ENCODE measurements around the gene REN. TPM values are rescaled to one million over a fixed set of nuclear protein-coding genes. Genes with fewer than 3 reads are reported as not detected.

Gene REN
- total RNA-seq, 1 experiment from 2014 or later: not detected

DNA sequence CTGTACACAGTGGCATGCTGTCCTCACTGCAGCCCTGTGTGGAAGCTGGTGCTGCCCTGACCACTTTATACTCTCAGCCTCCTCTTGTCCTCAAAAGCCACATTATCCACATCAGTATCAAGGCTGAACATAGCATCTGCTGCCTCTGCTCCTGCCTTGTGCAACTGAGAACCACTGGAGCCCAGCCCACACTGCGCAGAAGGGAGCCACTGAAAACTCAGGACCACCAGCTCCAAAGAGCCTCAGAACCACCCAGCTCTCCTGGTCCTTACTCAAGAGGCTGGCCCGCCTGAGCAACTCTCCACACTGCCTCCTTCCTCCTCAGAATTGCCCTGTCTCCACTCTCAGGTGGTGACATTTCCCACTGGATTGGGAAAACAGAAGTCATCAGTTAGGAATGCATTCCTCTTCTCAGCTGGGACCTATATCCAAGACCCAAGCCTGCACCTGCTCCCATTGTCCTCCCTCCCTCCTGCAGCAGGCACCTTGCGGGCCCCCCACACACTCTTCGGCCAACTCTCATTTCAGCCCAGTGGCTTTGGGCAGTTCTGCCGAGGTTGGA, 37.1 kb upstream of the REN start:
- no peak overlapping the region for H3K27ac ChIP-seq (ENCODE audit: low read length)
- H3K9me2 ChIP-seq (replicated peaks; ENCODE audit: insufficient read depth, low read length): no peaks in the 10 kb centered on the region
- DNase-seq: no peak
- H3K79me2 ChIP-seq (ENCODE audit: low read length): no peaks in the 10 kb centered on the region
- no peaks in the 10 kb centered on the region for H3K9me3 ChIP-seq (ENCODE audit: low read length)
- no peaks in the 10 kb centered on the region for H4K20me1 ChIP-seq (ENCODE audit: insufficient read depth, low read depth, low read length)
- H3K4me2 ChIP-seq (ENCODE audit: low read depth, low read length, poor library complexity, severe bottlenecking): no peak overlapping the region
- no peak overlapping the region for H3K9ac ChIP-seq (ENCODE audit: low read length)
- H2AFZ ChIP-seq (ENCODE audit: low read length): no peak overlapping the region
- H3K4me3 ChIP-seq (ENCODE audit: low read length): no peak overlapping the region
- H3K27me3 ChIP-seq (ENCODE audit: low read length): no peaks in the 10 kb centered on the region
- H3K4me1 ChIP-seq (ENCODE audit: low read length): no peaks in the 10 kb centered on the region
- no peaks in the 10 kb centered on the region for H3K36me3 ChIP-seq (ENCODE audit: insufficient read depth, low read length)

DNA sequence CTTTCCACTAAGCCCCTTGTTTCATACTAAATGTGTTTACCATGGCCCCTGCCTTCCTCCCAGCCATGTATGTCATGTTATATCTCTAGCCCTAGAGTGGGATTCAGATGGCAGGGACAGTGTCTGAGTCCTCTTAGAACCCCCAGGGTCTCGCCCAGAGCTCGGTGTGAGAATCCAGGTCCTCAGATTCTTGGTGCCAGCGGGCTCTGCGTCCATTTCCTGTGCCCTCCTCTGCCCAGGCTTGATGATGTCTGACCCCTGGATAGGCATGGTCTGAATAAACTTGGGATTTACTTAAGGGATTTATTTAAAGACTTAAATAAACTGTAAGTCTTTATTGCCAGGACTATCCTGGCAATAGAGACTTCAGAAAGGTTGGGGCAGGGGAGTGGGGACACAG, 36.3 kb upstream of the REN start:
- H3K4me3 ChIP-seq (ENCODE audit: low read length): no peak overlapping the region
- H2AFZ ChIP-seq (ENCODE audit: low read length): no peak overlapping the region
- no peaks in the 10 kb centered on the region for H3K27me3 ChIP-seq (ENCODE audit: low read length)
- H3K4me1 ChIP-seq (ENCODE audit: low read length): no peaks in the 10 kb centered on the region
- no peaks in the 10 kb centered on the region for H3K36me3 ChIP-seq (ENCODE audit: insufficient read depth, low read length)
- no peak for DNase-seq
- no peak overlapping the region for H3K4me2 ChIP-seq (ENCODE audit: low read depth, low read length, poor library complexity, severe bottlenecking)
- no peaks in the 10 kb centered on the region for H4K20me1 ChIP-seq (ENCODE audit: insufficient read depth, low read depth, low read length)
- no peak overlapping the region for H3K27ac ChIP-seq (ENCODE audit: low read length)
- H3K79me2 ChIP-seq (ENCODE audit: low read length): no peaks in the 10 kb centered on the region
- no peaks in the 10 kb centered on the region for H3K9me3 ChIP-seq (ENCODE audit: low read length)
- H3K9me2 ChIP-seq (replicated peaks; ENCODE audit: insufficient read depth, low read length): no peaks in the 10 kb centered on the region
- no peak overlapping the region for H3K9ac ChIP-seq (ENCODE audit: low read length)

DNA sequence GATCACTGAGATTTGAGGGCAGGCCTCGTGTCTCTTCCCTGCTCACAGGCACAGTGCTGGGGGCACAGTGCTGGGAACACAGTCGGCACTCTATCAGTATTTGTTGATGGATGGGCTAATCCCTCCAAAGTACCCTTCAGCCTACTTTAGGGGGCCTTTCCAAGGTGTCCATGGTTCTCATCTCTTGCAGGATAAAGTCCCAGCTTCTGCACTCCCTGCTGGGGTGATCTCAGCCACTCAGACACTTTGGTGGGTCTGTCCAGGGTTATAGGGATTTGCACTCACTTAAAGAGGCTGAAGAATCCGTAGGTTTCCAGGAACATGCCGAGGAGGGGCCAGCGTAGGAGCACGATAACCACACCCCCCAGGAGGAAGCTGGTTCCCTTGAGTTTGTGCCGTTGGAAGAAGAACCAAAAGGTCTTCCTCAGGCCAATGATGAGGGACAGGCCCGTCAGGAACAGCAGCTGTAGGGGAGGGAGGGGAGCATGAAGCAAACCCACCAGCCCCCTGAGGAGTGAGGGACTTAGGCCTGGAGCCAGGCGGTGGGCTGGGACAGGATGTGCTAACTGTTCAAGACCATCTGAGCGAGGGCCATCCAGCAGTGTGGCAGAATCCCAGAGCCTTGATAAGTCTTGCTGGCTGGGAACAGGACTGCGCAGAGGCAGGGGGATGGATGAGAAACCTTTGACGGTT, 35.4 kb upstream of the REN start:
- DNase-seq: no peak
- H3K9ac ChIP-seq (ENCODE audit: low read length): no peak overlapping the region
- no peak overlapping the region for H3K27ac ChIP-seq (ENCODE audit: low read length)
- H3K4me3 ChIP-seq (ENCODE audit: low read length): no peak overlapping the region
- no peaks in the 10 kb centered on the region for H3K9me2 ChIP-seq (replicated peaks; ENCODE audit: insufficient read depth, low read length)
- H4K20me1 ChIP-seq (ENCODE audit: insufficient read depth, low read depth, low read length): no peaks in the 10 kb centered on the region
- H3K9me3 ChIP-seq (ENCODE audit: low read length): no peaks in the 10 kb centered on the region
- H3K27me3 ChIP-seq (ENCODE audit: low read length): no peaks in the 10 kb centered on the region
- no peak overlapping the region for H3K4me2 ChIP-seq (ENCODE audit: low read depth, low read length, poor library complexity, severe bottlenecking)
- no peaks in the 10 kb centered on the region for H3K79me2 ChIP-seq (ENCODE audit: low read length)
- H2AFZ ChIP-seq (ENCODE audit: low read length): no peak overlapping the region
- H3K36me3 ChIP-seq (ENCODE audit: insufficient read depth, low read length): no peaks in the 10 kb centered on the region
- no peaks in the 10 kb centered on the region for H3K4me1 ChIP-seq (ENCODE audit: low read length)

DNA sequence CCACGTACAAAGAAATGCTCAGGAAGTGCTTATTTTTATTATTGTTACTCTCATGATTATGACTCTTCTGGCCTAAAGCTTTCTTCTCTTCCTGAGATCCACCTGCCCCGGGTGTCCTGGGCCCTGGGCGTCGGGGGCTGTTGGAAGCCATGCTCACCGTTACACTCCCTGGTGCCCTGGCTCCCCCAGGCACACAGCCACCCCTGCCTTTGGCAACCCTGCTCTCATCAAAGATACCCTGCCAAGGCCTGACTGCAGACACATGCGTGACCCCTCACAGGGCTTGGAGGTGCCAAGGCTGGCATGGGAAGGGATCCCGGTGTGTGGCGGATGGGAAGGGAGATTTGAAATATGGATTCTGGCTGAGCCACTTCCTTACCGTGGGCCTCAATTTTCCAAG, 33.4 kb upstream of the REN start:
- no peaks in the 10 kb centered on the region for H3K9me2 ChIP-seq (replicated peaks; ENCODE audit: insufficient read depth, low read length)
- H3K36me3 ChIP-seq (ENCODE audit: insufficient read depth, low read length): no peaks in the 10 kb centered on the region
- H3K4me1 ChIP-seq (ENCODE audit: low read length): no peaks in the 10 kb centered on the region
- no peak overlapping the region for H3K4me2 ChIP-seq (ENCODE audit: low read depth, low read length, poor library complexity, severe bottlenecking)
- no peak overlapping the region for H3K9ac ChIP-seq (ENCODE audit: low read length)
- H4K20me1 ChIP-seq (ENCODE audit: insufficient read depth, low read depth, low read length): no peaks in the 10 kb centered on the region
- no peak overlapping the region for H3K27ac ChIP-seq (ENCODE audit: low read length)
- no peak for DNase-seq
- H3K27me3 ChIP-seq (ENCODE audit: low read length): no peaks in the 10 kb centered on the region
- H3K79me2 ChIP-seq (ENCODE audit: low read length): no peaks in the 10 kb centered on the region
- no peaks in the 10 kb centered on the region for H3K9me3 ChIP-seq (ENCODE audit: low read length)
- H3K4me3 ChIP-seq (ENCODE audit: low read length): no peak overlapping the region
- H2AFZ ChIP-seq (ENCODE audit: low read length): no peak overlapping the region

DNA sequence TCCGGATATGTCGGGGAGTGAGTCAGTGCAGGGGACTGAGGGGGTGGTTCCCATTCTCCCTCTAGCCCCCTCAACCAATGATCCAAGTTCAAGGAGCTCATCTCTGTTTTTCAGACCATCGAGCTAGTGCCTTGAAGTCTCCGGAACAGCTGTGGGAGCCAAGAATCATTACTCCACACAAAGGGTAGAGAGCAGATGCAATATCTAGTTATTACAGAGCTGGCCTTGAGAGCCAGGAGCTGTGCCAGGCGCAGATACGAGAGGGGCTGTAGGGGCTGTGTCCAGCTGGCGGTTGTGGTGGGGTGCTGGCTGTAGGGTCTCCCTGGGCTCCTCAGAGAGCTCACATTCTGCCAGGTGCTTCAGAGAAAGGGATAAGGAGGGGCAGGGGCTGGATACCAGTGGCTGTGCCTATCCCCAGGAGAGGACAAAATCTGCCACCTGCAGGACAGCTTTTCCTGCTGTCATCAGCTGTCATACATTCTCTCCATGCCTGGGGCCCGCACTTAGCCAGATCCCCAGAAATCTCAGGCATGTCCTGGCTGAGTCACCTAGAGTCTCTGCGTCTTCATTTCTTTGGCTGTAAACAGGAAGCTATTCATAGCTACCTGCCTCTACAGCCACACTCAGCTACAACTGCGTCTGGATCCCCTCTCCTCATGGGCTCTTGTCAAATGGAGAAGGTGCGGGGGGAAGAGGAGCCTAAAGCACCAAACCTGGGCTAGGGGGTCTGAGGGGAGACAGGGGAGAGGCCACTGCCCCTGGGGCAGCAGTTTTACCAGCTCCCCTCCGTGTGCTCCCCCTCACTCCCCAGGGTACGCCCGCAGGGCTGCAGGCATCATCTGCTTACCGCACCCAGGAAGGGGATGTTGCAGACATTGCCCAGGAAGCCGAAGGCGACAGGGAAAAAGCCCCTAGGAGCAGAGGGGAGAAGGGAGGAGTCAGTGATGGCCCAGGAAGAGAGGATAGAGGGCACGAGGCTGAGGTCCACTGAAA, 32.5 kb upstream of the REN start:
- H3K27ac ChIP-seq (ENCODE audit: low read length): no peak overlapping the region
- no peaks in the 10 kb centered on the region for H3K36me3 ChIP-seq (ENCODE audit: insufficient read depth, low read length)
- no peak overlapping the region for H2AFZ ChIP-seq (ENCODE audit: low read length)
- H3K9me3 ChIP-seq (ENCODE audit: low read length): no peaks in the 10 kb centered on the region
- H3K9ac ChIP-seq (ENCODE audit: low read length): no peak overlapping the region
- no peaks in the 10 kb centered on the region for H3K9me2 ChIP-seq (replicated peaks; ENCODE audit: insufficient read depth, low read length)
- H3K4me1 ChIP-seq (ENCODE audit: low read length): no peaks in the 10 kb centered on the region
- no peaks in the 10 kb centered on the region for H3K79me2 ChIP-seq (ENCODE audit: low read length)
- no peaks in the 10 kb centered on the region for H4K20me1 ChIP-seq (ENCODE audit: insufficient read depth, low read depth, low read length)
- no peak for DNase-seq
- no peaks in the 10 kb centered on the region for H3K27me3 ChIP-seq (ENCODE audit: low read length)
- H3K4me2 ChIP-seq (ENCODE audit: low read depth, low read length, poor library complexity, severe bottlenecking): no peak overlapping the region
- H3K4me3 ChIP-seq (ENCODE audit: low read length): no peak overlapping the region

DNA sequence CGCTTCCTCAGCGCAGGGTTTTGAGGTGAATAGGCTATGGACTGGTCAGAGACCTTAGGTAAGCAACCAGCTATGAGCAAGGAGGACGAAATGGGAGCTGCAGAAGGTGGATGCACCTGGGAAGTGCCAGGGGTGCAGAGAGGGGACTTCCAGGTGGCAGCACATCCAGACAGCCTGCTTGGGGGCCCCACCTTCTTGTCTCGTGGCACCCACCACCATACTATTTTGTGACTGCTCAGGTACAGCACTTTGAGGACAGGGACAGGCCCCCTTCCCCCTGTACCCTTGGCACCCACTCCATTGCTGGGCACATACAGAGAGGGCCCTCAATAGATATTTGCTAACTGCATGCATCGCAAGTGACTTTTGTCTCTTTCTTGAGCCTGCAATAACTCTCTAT, 30.9 kb upstream of the REN start:
- H3K4me1 ChIP-seq (ENCODE audit: low read length): no peaks in the 10 kb centered on the region
- H3K9ac ChIP-seq (ENCODE audit: low read length): no peak overlapping the region
- DNase-seq: no peak
- H3K9me3 ChIP-seq (ENCODE audit: low read length): no peaks in the 10 kb centered on the region
- H3K79me2 ChIP-seq (ENCODE audit: low read length): no peaks in the 10 kb centered on the region
- no peaks in the 10 kb centered on the region for H4K20me1 ChIP-seq (ENCODE audit: insufficient read depth, low read depth, low read length)
- no peaks in the 10 kb centered on the region for H3K27me3 ChIP-seq (ENCODE audit: low read length)
- H3K4me3 ChIP-seq (ENCODE audit: low read length): no peak overlapping the region
- no peaks in the 10 kb centered on the region for H3K36me3 ChIP-seq (ENCODE audit: insufficient read depth, low read length)
- H3K27ac ChIP-seq (ENCODE audit: low read length): no peak overlapping the region
- H3K4me2 ChIP-seq (ENCODE audit: low read depth, low read length, poor library complexity, severe bottlenecking): no peak overlapping the region
- H3K9me2 ChIP-seq (replicated peaks; ENCODE audit: insufficient read depth, low read length): no peaks in the 10 kb centered on the region
- H2AFZ ChIP-seq (ENCODE audit: low read length): no peak overlapping the region

DNA sequence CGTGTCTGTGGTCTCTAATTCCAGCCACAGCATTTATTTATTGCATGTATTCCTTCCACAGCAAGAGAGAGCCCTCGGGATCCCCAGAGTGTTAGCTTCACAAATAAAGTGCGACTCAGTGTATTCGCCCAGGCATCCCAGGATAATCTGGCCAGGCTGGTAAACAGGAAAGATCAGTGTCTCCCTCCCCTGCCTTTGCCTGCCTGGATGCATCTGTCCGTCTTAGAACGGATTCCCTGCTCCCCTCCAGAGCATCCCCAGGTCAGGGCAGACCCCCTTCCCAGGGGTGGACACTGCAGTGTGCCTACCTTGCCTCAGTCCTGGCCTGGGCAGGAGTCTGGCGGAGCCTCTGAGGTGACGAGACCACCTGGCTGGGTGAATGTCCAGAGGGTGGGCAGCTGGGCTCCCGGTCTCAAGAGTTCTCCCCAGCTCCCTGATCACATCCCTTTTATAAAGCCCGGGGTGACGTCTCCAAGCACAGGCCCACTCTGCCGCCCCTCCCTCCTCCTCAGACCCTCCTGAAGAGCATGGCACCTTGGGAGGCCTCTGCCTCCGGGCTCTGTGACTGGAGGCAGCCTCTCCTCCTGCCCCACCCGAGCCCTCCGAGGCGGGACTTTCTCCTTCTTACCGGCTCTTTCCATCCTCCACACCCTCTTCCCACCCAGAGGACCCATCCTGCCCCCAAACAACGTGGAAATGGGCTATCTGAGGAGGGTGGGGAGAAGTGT, 30.1 kb upstream of the REN start, which contains the start of gene KISS1:
KISS1 (minus strand) TSS at position 424 of the 728 bp plus-strand sequence. CDS start 3,615 bp downstream, outside the sequence.
- H3K4me2 ChIP-seq (ENCODE audit: low read depth, low read length, poor library complexity, severe bottlenecking): no peak within 1 kb of the TSS
- H3K4me3 ChIP-seq (ENCODE audit: low read length): no peak within 1 kb of the TSS
- no peaks in the 10 kb centered on the region for H3K36me3 ChIP-seq (ENCODE audit: insufficient read depth, low read length)
- H2AFZ ChIP-seq (ENCODE audit: low read length): no peak within 1 kb of the TSS
- no peak within 1 kb of the TSS for H3K9ac ChIP-seq (ENCODE audit: low read length)
- no peak within 1 kb of the TSS for H3K27ac ChIP-seq (ENCODE audit: low read length)
- no peaks in the 10 kb centered on the region for H3K9me3 ChIP-seq (ENCODE audit: low read length)
- no peaks in the 10 kb centered on the region for H3K79me2 ChIP-seq (ENCODE audit: low read length)
- DNase-seq: no peak
- no peaks in the 10 kb centered on the region for H3K27me3 ChIP-seq (ENCODE audit: low read length)
- no peaks in the 10 kb centered on the region for H4K20me1 ChIP-seq (ENCODE audit: insufficient read depth, low read depth, low read length)
- no peaks in the 10 kb centered on the region for H3K9me2 ChIP-seq (replicated peaks; ENCODE audit: insufficient read depth, low read length)
- no peaks in the 10 kb centered on the region for H3K4me1 ChIP-seq (ENCODE audit: low read length)
